MCF 10A (cell line): ENCODE measurements around the gene TEX2. TPM values are rescaled to one million over a fixed set of nuclear protein-coding genes. Genes with fewer than 3 reads are reported as not detected.
A peak's percentile ranks its signal among the peaks of the same experiment; 100 is the strongest.

Experiments
- BruUV-seq: library from RNA; stranded (reverse); fragments of 400-500 nt; replicated peaks from 2 replicates; lab custom pipeline; 2021; lab: Mats Ljungman, UMichigan
- CTCF ChIA-PET: fragments of 300-600 bp; sonication (Branson Sonifier 250); formaldehyde crosslinking; extraction: SDS; loops from one replicate; lab custom pipeline; 2021; ENCODE audit warnings: antibody characterized with exemption, inconsistent platforms; lab: Yijun Ruan, JAX
- POLR2A ChIA-PET: fragments of 300-600, 350-650 bp; sonication (Branson Sonifier 250); formaldehyde crosslinking; extraction: SDS; loops from one replicate; lab custom pipeline; 2020; ENCODE audit warnings: antibody characterized with exemption, inconsistent platforms; lab: Yijun Ruan, JAX
- DNase-seq: peaks from one replicate; pipeline ENCODE4 v3.0.0-alpha.2; 2018; ENCODE audit not compliant: unreplicated experiment
- H3K27ac Mint-ChIP-seq: one replicate; pipeline ENCODE4 v1.8.0; 2022; ENCODE audit warnings: mild to moderate bottlenecking, low read depth, mixed read lengths; ENCODE audit not compliant: unreplicated experiment
- H3K27me3 Mint-ChIP-seq: one replicate; pipeline ENCODE4 v1.8.0; 2022; ENCODE audit warnings: mixed read lengths; ENCODE audit not compliant: insufficient read depth, unreplicated experiment
- H3K36me3 Mint-ChIP-seq: one replicate; pipeline ENCODE4 v1.8.0; 2022; ENCODE audit warnings: mild to moderate bottlenecking, moderate library complexity, mixed read lengths; ENCODE audit not compliant: insufficient read depth, unreplicated experiment
- H3K4me1 Mint-ChIP-seq: one replicate; pipeline ENCODE4 v1.8.0; 2022; ENCODE audit warnings: mixed read lengths; ENCODE audit not compliant: insufficient read depth, unreplicated experiment
- H3K4me3 Mint-ChIP-seq: one replicate; pipeline ENCODE4 v1.8.0; 2022; ENCODE audit warnings: mild to moderate bottlenecking, moderate library complexity, mixed read lengths; ENCODE audit not compliant: unreplicated experiment
- H3K9me3 Mint-ChIP-seq: one replicate; pipeline ENCODE4 v1.8.0; 2022; ENCODE audit warnings: mixed read lengths; ENCODE audit not compliant: unreplicated experiment
- CTCF ChIP-seq: fragments of 200-600 bp; IDR thresholded peaks from one replicate; pipeline ENCODE4 v1.8.0; 2022; ENCODE audit warnings: antibody characterized with exemption, mild to moderate bottlenecking; ENCODE audit not compliant: unreplicated experiment
- intact Hi-C: fragments of 100-400 bp; cut with micrococcal nuclease; formaldehyde crosslinking; loops from 2 replicates; pipeline ENCODE4 v1.14.1; 2022
- total RNA-seq: library from RNA; stranded (reverse); gene quantifications from 2 replicates; pipeline ENCODE4 v1.2.3, GENCODE V29; 2022

TEX2 gene
- total RNA-seq, 1 experiment from 2014 or later: 42.2 TPM

GRCh38 chr17:64176556-64176955 is 86.5 kb downstream of the TEX2 start:
- ChIA-PET POLR2A (interaction anchor here (1.5 to 2.0 kb wide), 2 partner anchors 30 to 87 kb away, joined by 3 to 8 read pairs; partner anchors contain the start of gene TEX2), CTCF (interaction anchor here (0.6 kb wide), 1 partner anchor 272 kb away, joined by 4 read pairs; no protein-coding TSS in a partner anchor)
- no peak for TF ChIP-seq CTCF
- intact Hi-C loops: no loop called here
- BruUV-seq: no TSS peak
- Mint-ChIP-seq H3K4me3 (no peak overlapping the region), H3K36me3 (peaks cover 84% of the 10 kb centered on the region), H3K27me3 (no peaks in the 10 kb centered on the region), H3K4me1 (peaks cover 13% of the 10 kb centered on the region), H3K27ac (no peak overlapping the region), H3K9me3 (no peaks in the 10 kb centered on the region)
- DNase-seq: no peak

- ChIA-PET CTCF (interaction anchor here (0.6 to 1.2 kb wide), 2 partner anchors 10 to 20 kb away, joined by 3 to 4 read pairs; no protein-coding TSS in a partner anchor), POLR2A (no interaction called here)
- peak; percentile 22 for DNase-seq
- Mint-ChIP-seq H3K4me1 (peaks cover 25% of the 10 kb centered on the region), H3K4me3 (no peak overlapping the region), H3K27me3 (no peaks in the 10 kb centered on the region), H3K9me3 (no peaks in the 10 kb centered on the region), H3K27ac (peak overlapping the region; percentile 75), H3K36me3 (peaks cover 85% of the 10 kb centered on the region)
- intact Hi-C loops: no loop called here
- no TSS peak for BruUV-seq
- TF ChIP-seq CTCF: no peak
Measured at GRCh38 chr17:64174686-64175456, 88.2 kb downstream of the TEX2 start.

GRCh38 chr17:64173646-64174045 is 89.4 kb downstream of the TEX2 start:
- CTCF ChIA-PET: interaction anchor here (0.7 kb wide), 1 partner anchor 59 kb away, joined by 4 read pairs; no protein-coding TSS in a partner anchor
- Mint-ChIP-seq H3K9me3 (no peaks in the 10 kb centered on the region), H3K4me3 (no peak overlapping the region), H3K36me3 (peaks cover 86% of the 10 kb centered on the region), H3K4me1 (peaks cover 26% of the 10 kb centered on the region), H3K27me3 (no peaks in the 10 kb centered on the region), H3K27ac (no peak overlapping the region)
- no TSS peak for BruUV-seq
- TF ChIP-seq CTCF: no peak
- intact Hi-C loops: no loop called here
- DNase-seq: no peak
- POLR2A ChIA-PET: no interaction called here

- BruUV-seq: no TSS peak
- H3K27ac Mint-ChIP-seq: no peak overlapping the region
- H3K27me3 Mint-ChIP-seq: no peaks in the 10 kb centered on the region
- ChIA-PET CTCF (no interaction called here), POLR2A (interaction anchor here (0.6 kb wide), 2 partner anchors 26 to 559 kb away, joined by 3 read pairs; no protein-coding TSS in a partner anchor)
- no peaks in the 10 kb centered on the region for H3K9me3 Mint-ChIP-seq
- no peak overlapping the region for H3K4me3 Mint-ChIP-seq
- peaks cover 26% of the 10 kb centered on the region for H3K4me1 Mint-ChIP-seq
- peaks cover 86% of the 10 kb centered on the region for H3K36me3 Mint-ChIP-seq
- no peak for TF ChIP-seq CTCF
- intact Hi-C loops: no loop called here
- DNase-seq: no peak
Measured at GRCh38 chr17:64172510-64172909, 90.5 kb downstream of the TEX2 start.
